Upper lobe of left lung (tissue), 6 donors: ENCODE data around the gene ACADM. TPM values are rescaled to one million over a fixed set of nuclear protein-coding genes. Genes with fewer than 3 reads are reported as not detected.
"Not testable (repeated sequence)": the region's sequence is repeated elsewhere in the genome, so short reads cannot be mapped to it uniquely, and the experiment has no call there.

Source experiments
- ATAC-seq, 2 donors: fragments of 200-7000 bp; cut with Tn5 transposase; one replicate each; pipeline ENCODE4 v1.9.1; 2022; ENCODE audit warnings: mild to moderate bottlenecking in 2 of 2, moderate library complexity in 2 of 2; ENCODE audit not compliant: low FRiP score in 2 of 2
- DNase-seq, 2 donors: peaks; one replicate each; pipeline ENCODE4 v3.0.0-alpha.2; 2019 to 2020
- H3K27ac ChIP-seq, 4 donors: fragments of 200-600 bp; sonication (generic); one replicate each; pipeline ENCODE4 v1.5.1; 2016 to 2019
- H3K27me3 ChIP-seq, 4 donors: fragments of 200-600 bp; sonication (generic); one replicate each; pipeline ENCODE4 v1.5.1; 2017 to 2019
- H3K36me3 ChIP-seq, 4 donors: fragments of 200-600 bp; sonication (generic); one replicate each; pipeline ENCODE4 v1.5.1; 2016 to 2019
- H3K4me1 ChIP-seq, 4 donors: fragments of 200-600 bp; sonication (generic); one replicate each; pipeline ENCODE4 v1.5.1; 2018 to 2019
- H3K4me3 ChIP-seq, 4 donors: fragments of 200-600 bp; sonication (generic); one replicate each; pipeline ENCODE4 v1.5.1; 2017 to 2019; ENCODE audit warnings: mild to moderate bottlenecking in 2 of 4, moderate library complexity in 1 of 4
- H3K9me3 ChIP-seq, 4 donors: fragments of 200-600 bp; sonication (generic); one replicate each; pipeline ENCODE4 v1.5.1; 2018 to 2019
- EP300 ChIP-seq, 4 donors: sonication (generic); formaldehyde crosslinking; IDR thresholded peaks; one replicate each; pipeline ENCODE4 v1.5.1; 2017; ENCODE audit warnings: antibody characterized with exemption in 4 of 4, control low read depth in 2 of 4
- POLR2A ChIP-seq, 4 donors: fragments of 450-650 bp; IDR thresholded peaks; one replicate each; pipeline ENCODE4 v1.5.1; 2016 to 2017; ENCODE audit warnings: antibody characterized with exemption in 4 of 4, mild to moderate bottlenecking in 2 of 4
- POLR2AphosphoS5 ChIP-seq, 2 donors: sonication (generic); formaldehyde crosslinking; IDR thresholded peaks; one replicate each; pipeline ENCODE4 v1.5.1; 2017; ENCODE audit warnings: antibody characterized with exemption in 2 of 2
- WGBS, 2 donors: methylation state at CpG; one replicate each; pipeline ENCODE4 v1.1.5; 2017 to 2018; 5-methylcytosine and 5-hydroxymethylcytosine counted together
- total RNA-seq, 6 donors: library from RNA; depleted of rRNA in 4 of 6; stranded (reverse); fragments of >200 nt in 4 of 6; gene quantifications; one replicate each; pipeline versions ENCODE4 v1.1.0 to v1.2.1, GENCODE V29; 2016 to 2021
- TF ChIP-seq, protein P1 (sequence below), 6 experiments: fragments of 450-650 bp in 4 of 6; fragments of 200-600 bp in 2 of 6; sonication (generic) in 2 of 6; IDR thresholded peaks; one replicate each; pipeline ENCODE4 v1.5.1; 2016 to 2019; ENCODE audit warnings: antibody characterized with exemption in 6 of 6
- donor health status: DM: no; HTN: no; CAD: no; lungs with moderate emphysema.
- donor health status: DM: no; HTN: yes; CAD: no; lungs with severe emphysema.

The ACADM gene
- total RNA-seq, 6 donors from 2014 or later, result 18.9 to 50.2 (median 39.7) TPM

DNA sequence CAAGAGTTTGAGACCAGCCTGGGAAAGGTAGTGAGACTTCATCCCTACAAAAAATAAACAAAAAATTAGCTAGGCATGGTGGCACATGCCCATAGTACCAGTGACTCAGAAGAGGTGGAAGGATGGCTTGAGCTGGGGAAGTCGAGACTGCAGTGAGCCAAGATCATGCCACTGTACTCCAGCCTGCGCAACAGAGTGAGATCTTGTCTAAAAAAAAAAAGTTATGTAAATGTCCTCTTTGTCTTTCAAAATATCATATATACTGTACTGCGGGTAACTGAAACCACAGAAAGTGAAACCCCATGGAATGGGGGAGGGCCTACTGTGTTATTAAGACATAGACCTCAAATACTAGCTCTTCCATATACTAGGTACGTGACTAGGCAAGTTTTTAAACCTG is 20.8 kb downstream of the ACADM start:
- peak in 1 of 2 donors; percentile 41 for ATAC-seq
- WGBS, 2 donors, result 62 to 72% methylated on average over 4 of the region's 4 CpGs
- H3K36me3 ChIP-seq, result peaks cover 0 to 56% (median 30%) of the 10 kb centered on the region in 4 donors

DNA sequence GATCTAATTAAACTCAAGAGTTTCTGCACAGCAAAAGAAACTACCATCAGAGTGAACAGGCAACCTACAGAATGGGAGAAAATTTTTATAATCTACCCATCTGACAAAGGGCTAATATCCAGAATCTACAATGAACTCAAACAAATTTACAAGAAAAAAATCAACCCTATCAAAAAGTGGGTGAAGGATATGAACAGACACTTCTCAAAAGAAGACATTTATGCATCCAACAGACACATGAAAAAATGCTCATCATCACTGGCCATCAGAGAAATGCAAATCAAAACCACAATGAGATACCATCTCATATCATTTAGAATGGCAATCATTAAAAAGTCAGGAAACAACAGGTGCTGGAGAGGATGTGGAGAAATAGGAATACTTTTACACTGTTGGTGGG is 32.7 kb downstream of the ACADM start:
- not testable (repeated sequence) for DNase-seq, H3K27ac ChIP-seq, H3K4me1 ChIP-seq, H3K9me3 ChIP-seq, ATAC-seq, H3K4me3 ChIP-seq, H3K27me3 ChIP-seq
- H3K36me3 ChIP-seq, result peaks cover 0 to 45% (median 18%) of the 10 kb centered on the region in 4 donors

More for the DNA sequence above, 20.8 kb downstream of the ACADM start:
- no peaks in the 10 kb centered on the region for H3K27me3 ChIP-seq
- H3K27ac ChIP-seq, result no peak overlapping the region
- TF ChIP-seq POLR2AphosphoS5 (IDR thresholded peaks at IDR 0.05) (no peak), POLR2A (IDR thresholded peaks at IDR 0.05) (no peak), EP300 (IDR thresholded peaks at IDR 0.05) (no peak)
- TF ChIP-seq, protein P1, sequence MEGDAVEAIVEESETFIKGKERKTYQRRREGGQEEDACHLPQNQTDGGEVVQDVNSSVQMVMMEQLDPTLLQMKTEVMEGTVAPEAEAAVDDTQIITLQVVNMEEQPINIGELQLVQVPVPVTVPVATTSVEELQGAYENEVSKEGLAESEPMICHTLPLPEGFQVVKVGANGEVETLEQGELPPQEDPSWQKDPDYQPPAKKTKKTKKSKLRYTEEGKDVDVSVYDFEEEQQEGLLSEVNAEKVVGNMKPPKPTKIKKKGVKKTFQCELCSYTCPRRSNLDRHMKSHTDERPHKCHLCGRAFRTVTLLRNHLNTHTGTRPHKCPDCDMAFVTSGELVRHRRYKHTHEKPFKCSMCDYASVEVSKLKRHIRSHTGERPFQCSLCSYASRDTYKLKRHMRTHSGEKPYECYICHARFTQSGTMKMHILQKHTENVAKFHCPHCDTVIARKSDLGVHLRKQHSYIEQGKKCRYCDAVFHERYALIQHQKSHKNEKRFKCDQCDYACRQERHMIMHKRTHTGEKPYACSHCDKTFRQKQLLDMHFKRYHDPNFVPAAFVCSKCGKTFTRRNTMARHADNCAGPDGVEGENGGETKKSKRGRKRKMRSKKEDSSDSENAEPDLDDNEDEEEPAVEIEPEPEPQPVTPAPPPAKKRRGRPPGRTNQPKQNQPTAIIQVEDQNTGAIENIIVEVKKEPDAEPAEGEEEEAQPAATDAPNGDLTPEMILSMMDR (IDR thresholded peaks at IDR 0.05), result no peak
- H3K4me3 ChIP-seq, result no peak overlapping the region
- peak in 1 of 2 donors; percentile 23 for DNase-seq
- no peaks in the 10 kb centered on the region for H3K9me3 ChIP-seq
- no peaks in the 10 kb centered on the region for H3K4me1 ChIP-seq

DNA sequence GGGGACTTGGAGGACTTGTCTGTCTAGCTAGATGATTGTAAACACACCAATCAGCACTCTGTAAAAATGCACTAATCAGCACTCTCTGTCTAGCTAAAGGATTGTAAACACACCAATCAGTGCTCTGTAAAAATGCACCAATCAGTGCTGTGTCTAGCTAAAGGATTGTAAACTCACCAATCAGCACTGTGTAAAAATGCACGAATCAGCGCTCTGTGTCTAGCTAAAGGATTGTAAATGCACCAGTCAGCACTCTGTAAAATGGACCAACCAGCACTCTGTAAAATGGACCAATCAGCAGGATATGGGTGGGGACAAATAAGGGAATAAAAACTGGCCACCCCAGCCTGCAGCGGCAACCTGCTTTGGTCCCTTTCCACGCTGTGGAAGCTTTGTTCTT is 34.0 kb downstream of the ACADM start:
- not testable (repeated sequence) for H3K4me1 ChIP-seq, H3K27ac ChIP-seq, H3K4me3 ChIP-seq, H3K27me3 ChIP-seq, H3K9me3 ChIP-seq, DNase-seq, ATAC-seq
- peaks cover 0 to 44% (median 18%) of the 10 kb centered on the region in 4 donors for H3K36me3 ChIP-seq
- 83 to 90% methylated on average over 4 of the region's 4 CpGs for WGBS, 2 donors

DNA sequence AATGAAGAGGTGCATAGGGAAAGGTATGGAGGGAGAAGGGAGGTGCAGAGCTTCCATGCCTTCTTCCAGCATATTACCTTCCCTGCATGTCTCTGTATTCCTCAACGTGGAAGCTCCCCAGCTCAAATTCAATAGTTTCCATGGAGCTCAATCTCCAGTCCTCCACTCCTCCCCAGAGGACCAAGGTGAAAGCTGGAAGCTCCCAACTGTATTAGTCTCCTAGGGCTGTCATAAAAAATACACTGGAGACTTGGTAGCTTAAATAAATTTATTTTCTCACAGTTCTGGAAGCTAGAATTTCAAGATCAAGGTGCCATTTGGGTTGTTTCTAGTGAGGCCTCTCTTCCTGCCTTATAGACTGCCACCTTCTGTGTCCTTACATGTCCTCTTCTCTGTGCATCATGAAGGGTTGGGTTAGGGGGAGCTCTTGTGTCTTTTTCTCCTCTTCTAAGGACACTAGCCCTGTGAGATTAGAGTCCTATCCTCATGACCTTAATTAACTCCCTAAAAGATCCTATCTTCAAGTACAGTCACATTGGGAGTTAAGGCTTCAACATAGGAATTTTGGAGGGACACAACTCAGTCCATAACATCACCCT is 39.6 kb downstream of the ACADM start:
- 89 to 95% methylated on average over 1 of the region's 1 CpG for WGBS, 2 donors
- H3K9me3 ChIP-seq, result no peaks in the 10 kb centered on the region
- H3K4me1 ChIP-seq, result no peaks in the 10 kb centered on the region
- H3K4me3 ChIP-seq, result no peak overlapping the region
- H3K27me3 ChIP-seq, result no peaks in the 10 kb centered on the region
- peaks cover 0 to 23% (median 2%) of the 10 kb centered on the region in 4 donors for H3K36me3 ChIP-seq
- no peak for DNase-seq
- no peak overlapping the region for H3K27ac ChIP-seq
- no peak for ATAC-seq
- TF ChIP-seq, protein P1 (IDR thresholded peaks at IDR 0.05), result no peak
- no peak for TF ChIP-seq POLR2AphosphoS5 (IDR thresholded peaks at IDR 0.05)
- TF ChIP-seq POLR2A (IDR thresholded peaks at IDR 0.05), result no peak
- TF ChIP-seq EP300 (IDR thresholded peaks at IDR 0.05), result no peak

DNA sequence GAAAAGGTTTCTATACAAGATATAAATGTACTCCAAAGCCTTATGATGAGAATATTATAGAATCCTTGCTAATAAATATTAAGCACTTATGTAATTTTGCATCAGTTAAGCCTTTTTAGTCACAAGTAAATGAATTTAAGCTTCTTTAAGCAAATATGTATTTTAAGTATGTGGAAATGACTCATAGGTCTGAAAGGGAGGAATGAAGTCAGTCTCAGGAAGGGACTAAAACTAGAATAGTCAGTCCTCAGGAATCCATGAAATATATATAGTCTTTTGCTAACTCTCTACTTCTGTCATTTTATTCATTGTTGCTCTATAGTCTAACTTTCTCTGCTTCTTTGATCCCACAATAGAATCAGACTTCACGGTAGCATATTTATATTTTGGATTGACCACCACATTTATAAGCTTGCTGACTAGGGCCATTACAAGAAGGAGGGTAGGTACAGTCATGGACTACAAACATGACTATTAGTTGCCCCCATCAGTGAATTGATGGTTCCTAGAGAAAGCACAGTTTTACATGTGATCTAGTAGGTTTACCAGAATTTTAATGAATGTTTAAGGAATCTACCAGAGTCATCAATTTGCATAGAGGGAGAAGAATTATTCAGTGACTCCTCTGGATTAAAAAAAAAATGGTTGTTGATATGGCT is 41.3 kb downstream of the ACADM start:
- WGBS, 2 donors, result 89 to 91% methylated on average over 1 of the region's 1 CpG
- Histone ChIP-seq H3K27ac (no peak overlapping the region), H3K36me3 (peaks cover 0 to 19% (median 2%) of the 10 kb centered on the region in 4 donors), H3K4me3 (no peak overlapping the region), H3K4me1 (no peaks in the 10 kb centered on the region), H3K9me3 (no peaks in the 10 kb centered on the region), H3K27me3 (no peaks in the 10 kb centered on the region)
- DNase-seq (no peak), ATAC-seq (no peak)
- TF ChIP-seq POLR2AphosphoS5 (IDR thresholded peaks at IDR 0.05) (no peak), POLR2A (IDR thresholded peaks at IDR 0.05) (no peak), EP300 (IDR thresholded peaks at IDR 0.05) (no peak)
- TF ChIP-seq, protein P1 (IDR thresholded peaks at IDR 0.05), result no peak

DNA sequence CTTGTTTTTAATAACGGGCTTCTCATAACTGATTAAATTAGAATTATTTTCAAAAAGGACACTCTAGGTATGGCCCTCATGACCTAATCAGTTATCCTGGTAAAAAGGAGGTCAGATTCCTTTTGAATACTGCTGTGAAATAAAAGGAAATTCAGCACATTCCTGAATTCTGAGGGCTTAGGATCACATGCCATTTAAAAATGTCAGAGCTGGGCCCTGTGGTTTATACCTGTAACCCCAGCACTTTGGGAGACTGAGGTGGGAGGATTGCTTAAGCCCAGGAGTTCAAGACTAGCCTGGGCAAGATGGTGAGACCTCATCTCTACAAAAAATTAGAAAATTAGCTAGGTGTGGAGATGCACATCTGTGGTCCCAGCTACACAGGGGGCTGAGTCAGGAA is 43.5 kb downstream of the ACADM start:
- Histone ChIP-seq H3K27ac (no peak overlapping the region), H3K36me3 (peaks cover 0 to 11% (median 0%) of the 10 kb centered on the region in 4 donors), H3K27me3 (no peaks in the 10 kb centered on the region), H3K9me3 (no peaks in the 10 kb centered on the region), H3K4me1 (no peaks in the 10 kb centered on the region), H3K4me3 (no peak overlapping the region)
- TF ChIP-seq POLR2AphosphoS5 (IDR thresholded peaks at IDR 0.05) (no peak), POLR2A (IDR thresholded peaks at IDR 0.05) (no peak), EP300 (IDR thresholded peaks at IDR 0.05) (no peak)
- TF ChIP-seq, protein P1 (IDR thresholded peaks at IDR 0.05), result no peak
- 85 to 92% methylated on average over 1 of the region's 1 CpG for WGBS, 2 donors
- no peak for ATAC-seq
- no peak for DNase-seq
